Thyroid gland (tissue), 4 donors: Measurements from ENCODE around the gene GATD1.

Experiments used
- CTCF ChIP-seq, 6 experiments: fragments of 200-600 bp in 3 of 6; fragments of 450-650 bp in 3 of 6; sonication (generic) in 3 of 6; IDR thresholded peaks; one replicate each; pipeline ENCODE4 v1.5.1; 2016 to 2019; ENCODE audit warnings: antibody characterized with exemption in 6 of 6, mild to moderate bottlenecking in 2 of 6, inconsistent platforms in 1 of 6, moderate library complexity in 1 of 6
- POLR2A ChIP-seq, 2 donors: fragments of 450-650 bp; IDR thresholded peaks; one replicate each; pipeline ENCODE4 v1.6.1; 2017; ENCODE audit warnings: antibody characterized with exemption in 2 of 2, mild to moderate bottlenecking in 2 of 2, moderate library complexity in 1 of 2

GRCh38 chr11:797296-798092 lies 20.2 kb upstream of the GATD1 start:
- no peak for TF ChIP-seq CTCF (IDR thresholded peaks at IDR 0.05)
- no peak for TF ChIP-seq POLR2A (IDR thresholded peaks at IDR 0.05)
